Activated CD4-positive, alpha-beta T cell treated with anti-CD3 and anti-CD28 coated beads, Interleukin-10, Interleukin-2, amounts not matched to agents 100 ng/mL and 50 ng/mL, durations not matched to agents 16 hours and 8 hours (primary cell): ENCODE measurements around the gene RTF2.

Source experiments
- DNase-seq: peaks from one replicate; pipeline ENCODE4 v3.0.0-alpha.2; 2020

Gene RTF2

DNA sequence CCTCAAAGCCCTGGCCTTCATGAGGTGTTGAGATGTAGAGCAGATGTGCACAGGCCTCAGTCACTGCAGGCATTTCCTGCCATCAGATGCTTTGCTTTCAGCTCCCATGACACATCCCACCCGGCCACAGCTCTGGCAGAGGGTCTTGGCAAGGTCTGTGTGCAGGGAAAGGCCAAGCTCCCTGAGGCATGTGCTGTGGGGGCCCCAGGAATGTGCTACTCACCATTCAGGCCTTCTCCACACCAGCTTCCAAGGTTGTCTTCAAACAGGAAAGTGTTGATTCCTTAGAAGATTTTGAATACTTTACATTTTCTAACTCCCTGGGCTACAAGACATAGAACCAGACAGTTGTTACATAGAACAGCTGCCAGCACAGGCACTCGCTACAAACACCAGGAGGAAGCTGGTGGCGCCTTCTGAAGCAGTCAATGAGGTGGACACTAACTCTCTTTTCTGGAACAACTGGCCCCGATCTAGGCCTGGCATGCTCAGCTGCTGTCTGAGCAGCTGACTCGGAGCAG, 28.6 kb upstream of the RTF2 start:
- DNase-seq: no peak

DNA sequence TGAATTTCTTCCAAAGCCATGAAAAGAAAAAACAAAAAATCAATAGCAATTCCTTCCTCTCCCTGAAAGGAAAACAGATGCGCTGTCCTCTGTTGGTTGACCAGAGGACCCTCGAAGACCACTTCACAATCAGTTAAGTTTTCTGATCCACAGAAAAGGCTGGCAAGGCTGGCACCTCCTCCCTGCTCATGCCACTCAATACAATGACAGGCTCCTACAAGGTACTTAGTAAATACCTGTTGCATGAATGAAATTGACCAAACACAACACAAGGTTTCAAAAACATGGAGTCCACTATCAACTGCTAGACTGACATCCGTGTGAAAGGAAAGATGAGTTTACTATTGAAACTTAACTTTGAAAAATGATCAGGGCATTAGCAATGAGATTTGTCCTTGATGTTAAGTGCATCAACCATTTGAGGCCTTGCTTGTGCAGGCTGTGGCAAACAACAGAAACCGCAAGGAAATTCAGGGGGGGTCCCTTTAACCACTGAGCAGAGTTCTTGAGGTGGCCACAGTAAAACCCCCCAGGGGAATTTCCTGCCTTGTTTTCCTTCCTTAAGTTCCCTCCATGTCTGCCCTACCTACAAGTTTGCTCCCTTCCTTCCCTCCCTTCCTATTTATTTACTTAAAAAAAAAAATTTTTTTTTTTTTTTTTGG, 27.9 kb upstream of the RTF2 start:
- DNase-seq: peak; percentile 72

DNA sequence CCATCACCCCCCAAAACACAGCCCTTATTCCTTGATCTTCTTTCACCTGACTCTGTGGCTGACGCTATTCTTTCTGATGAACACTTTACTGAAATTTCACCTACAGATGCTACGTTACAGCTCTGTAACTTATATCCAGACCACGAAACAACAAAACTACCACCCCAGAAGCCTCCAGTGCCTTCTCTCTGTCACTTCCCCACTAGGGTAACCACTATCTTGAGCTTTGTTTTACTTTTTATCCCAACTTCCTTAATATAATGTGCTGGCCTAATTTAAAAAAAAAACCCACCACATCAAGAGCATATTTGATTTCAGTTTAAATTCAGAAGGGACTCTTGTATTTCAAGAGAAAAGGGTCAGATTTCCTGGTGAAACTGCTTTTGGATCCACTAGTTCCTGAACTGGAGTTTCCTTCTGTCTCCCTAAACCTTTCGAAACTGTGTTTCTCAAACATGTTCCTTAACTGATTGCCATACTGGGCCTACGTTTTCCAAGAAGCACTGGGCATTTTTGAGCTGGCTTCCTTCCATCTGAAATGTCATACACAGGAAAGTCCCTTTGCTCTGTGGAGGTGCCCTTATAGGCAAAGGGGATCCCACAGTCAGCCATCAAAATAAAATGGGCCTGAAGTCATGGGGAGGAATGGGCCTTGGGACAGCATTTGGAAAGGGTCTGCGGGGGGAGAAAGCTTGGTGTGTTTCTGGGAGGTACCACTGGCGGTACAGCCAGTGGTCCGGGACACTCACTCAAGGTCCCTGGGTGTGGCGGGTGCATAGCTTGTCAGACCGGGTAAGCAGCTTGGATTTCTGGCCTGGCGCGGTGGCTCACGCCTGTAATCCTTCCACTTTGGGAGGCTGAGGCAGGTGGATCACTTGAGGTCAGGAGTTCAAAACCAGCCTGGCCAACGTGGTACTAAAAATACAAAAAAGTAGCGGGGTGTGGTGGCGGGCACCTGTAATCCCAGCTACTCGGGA, 25.8 kb upstream of the RTF2 start:
- no peak for DNase-seq

DNA sequence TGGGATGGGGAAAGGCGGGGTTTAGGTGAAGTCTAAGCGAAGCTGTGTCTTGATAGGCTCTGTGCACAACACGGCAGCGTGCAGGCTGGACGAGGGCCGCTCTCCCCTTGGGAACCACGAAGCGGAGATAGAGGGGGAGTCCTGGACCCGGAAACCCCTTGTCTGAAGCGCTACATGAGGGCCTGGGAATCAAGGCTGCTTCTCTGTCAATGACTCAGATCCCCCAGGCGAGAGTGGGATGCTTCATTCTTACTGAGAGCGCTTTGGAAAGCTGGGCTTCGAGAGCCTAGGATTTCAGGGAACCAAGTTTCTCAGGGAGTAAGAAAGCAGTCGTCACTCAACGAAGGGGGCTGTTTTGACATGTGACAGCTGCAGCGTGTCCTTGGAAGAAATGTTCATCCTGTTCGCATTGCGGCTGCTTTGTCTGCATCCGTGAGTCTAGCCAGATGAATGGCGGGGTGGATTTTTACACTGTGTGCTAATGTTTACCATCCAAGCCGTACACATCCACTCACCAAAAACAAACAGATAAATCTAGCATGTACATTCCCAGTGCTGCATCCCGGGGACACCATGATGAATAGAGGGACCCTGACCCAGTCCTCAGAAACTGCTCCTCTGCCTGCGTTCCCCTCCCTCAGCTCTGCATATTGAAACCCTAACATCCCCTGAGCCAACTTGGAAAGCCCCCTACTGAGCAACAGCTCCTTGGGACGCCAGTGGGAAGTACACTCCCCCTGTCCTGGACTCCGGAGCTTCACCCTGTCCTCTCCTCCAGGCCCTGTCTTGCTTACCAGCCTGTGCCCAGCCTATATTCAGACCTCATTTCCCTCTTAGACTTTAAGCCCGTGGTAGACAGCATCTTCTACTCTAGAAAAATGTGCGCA, 24.5 kb upstream of the RTF2 start:
- no peak for DNase-seq

DNA sequence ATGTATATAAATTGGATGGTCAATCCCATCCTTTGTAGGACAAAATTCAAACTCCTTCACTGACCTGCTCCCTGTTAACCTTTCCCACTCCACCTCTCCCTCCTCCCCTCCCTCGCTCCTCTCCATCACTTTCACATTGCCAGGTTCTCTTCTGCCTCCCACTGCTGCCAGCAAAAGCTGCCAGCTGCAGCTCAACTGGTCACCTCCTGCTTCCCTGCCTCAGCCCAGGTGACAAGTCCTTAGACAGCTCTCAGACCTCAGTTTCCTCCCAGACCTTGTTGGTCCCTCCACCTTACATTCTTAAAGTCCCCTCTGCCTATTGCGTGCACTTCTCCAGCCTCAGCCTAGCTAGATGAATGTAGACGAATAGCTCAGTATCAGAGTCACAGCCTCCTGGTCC, 23.3 kb upstream of the RTF2 start:
- DNase-seq: no peak

DNA sequence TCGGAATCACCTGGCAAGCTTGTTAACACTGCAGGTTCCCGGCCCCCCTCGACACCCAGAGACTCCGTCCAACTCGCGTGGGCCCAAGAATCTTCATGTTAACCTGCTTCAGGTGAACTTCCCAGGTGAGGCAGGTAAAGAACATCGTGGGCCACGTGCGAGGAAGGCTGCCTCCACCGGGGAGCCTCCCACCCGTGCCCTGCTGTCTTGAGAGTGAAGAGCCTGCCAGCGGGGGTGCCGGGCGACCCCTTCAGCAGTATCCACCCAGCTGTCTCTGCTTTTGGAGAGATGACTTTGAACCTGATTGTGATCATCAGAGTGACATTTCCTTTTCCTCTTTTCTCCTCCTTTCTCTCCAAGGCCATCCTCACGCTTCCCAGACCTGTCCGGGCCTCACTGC, 22.9 kb upstream of the RTF2 start:
- no peak for DNase-seq

DNA sequence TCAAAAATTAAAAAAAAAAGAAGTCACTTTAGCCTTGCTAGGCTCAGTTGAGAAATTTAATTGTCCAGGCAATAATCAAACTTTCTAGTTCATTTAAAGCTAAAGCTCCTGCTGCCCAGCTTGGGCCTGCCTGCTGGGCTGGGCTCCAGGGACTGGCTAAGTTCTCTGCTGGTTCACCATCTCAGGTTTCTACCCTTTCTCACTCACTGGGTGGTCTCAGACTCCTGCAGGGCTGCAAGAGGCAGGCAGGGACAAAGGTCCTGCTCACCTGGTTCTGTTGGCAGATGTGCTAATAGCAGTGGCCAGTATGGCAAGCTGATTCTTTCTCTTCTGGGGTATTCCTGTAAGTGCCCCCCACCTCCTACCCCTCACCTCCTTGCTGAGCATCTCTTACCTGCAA, 21.2 kb upstream of the RTF2 start:
- no peak for DNase-seq

DNA sequence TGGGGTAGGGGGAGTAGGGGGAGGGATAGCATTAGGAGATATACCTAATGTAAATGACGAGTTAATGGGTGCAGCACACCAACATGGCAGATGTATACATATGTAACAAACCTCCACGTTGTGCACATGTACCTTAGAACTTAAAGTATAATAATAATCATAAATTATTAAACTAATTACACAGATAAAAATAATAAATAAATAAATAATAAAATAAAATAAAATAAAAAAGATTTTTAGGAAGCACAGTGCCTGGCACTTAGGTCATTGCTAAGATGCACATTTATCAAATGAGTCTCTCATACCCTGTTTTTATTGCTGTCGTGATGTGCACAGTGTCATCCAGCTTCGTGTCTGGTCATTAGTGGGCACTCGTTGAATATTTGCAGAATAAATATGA, 19.0 kb upstream of the RTF2 start:
- no peak for DNase-seq

DNA sequence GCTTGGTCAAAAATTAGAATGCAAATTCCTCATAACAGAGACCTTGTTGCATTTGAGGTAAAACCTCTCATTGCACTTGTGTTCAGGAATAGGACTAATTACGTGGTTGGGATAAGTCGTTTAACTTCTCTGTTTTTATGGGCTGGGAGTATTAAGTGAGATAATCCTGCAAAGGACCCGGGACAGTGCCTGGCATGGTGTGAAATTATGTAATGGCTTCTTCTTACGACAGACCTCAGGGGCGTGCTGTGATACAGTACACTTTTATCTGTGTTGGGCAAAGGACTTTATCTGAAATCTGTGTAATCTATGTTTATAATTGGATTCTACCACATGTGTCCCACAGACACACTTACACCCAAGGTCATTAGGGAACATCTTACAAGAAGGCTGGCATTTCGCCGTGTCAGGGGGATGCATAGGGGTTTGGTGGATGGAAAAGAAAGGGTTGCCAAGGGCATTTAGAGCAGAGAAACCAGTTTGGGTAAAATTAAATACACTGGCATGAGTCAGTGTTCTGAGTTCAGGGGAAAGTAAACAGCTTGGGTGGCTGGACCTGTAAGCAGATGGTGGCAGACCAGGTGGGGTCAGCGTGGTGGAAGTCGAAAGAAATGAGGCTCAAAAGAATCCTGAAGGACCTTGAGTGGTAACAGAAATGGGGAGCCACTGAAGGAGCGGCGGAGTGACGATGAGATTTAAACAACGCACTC, 17.2 kb upstream of the RTF2 start:
- DNase-seq: no peak

DNA sequence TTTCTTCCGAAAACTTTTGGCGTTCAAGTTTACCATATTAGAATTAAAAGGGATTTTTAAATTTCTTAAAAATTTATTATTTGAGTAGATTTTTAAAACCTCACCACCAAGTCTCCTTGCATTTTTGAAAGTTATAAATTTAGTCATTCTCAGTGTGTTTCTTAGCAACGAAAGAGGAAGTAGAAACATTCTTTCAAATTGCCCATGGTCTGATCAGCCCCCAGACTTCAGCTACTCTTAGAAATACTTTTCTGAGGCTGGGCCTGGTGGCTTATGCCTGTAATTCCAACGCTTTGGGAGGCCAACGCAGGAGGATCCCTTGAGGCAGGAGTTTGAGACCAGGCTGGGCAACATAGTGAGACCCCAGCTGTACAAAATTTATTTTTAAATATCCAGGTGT, 15.1 kb upstream of the RTF2 start:
- no peak for DNase-seq

DNA sequence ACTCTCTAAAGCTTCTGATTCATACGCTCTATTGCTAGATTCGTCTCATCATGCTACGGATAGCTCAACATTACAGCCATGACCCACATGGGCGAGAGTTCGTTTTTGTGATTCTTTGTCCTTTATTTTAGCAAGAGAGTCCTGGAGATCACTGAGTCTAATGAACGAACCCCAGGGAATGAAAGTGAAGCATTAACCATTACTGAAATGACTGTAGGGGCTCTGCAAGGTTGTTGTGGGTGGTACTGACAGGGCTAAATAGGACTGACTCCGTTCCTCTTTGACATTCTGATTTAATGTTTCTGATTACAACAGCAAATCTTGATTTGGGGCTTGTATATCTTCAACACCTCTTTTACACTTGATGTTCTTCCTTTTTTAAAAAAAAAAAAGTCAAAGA, 13.7 kb upstream of the RTF2 start:
- peak; percentile 65 for DNase-seq

DNA sequence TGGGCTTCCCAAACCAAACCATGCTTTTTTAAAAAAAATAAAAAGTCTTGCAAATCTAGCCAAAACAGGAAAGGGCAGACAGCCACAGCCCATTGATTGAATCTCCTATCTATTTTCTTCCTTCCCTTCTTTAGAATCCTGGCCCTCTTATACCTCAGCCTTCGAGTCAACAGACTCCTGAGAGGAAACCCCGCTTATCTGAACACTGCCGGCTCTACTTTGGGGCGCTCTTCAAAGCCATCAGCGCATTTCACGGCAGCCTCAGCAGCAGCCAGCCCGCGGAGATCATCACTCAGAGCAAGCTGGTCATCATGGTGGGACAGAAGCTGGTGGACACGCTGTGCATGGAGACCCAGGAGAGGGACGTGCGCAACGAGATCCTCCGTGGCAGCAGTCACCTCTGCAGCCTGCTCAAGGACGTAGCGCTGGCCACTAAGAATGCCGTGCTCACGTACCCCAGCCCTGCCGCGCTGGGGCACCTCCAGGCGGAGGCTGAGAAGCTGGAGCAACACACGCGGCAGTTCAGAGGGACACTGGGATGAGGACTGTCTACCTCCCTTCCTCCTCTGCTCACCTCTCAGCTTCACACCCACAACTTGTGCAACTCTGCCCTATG, 10.1 kb upstream of the RTF2 start:
- DNase-seq: no peak

DNA sequence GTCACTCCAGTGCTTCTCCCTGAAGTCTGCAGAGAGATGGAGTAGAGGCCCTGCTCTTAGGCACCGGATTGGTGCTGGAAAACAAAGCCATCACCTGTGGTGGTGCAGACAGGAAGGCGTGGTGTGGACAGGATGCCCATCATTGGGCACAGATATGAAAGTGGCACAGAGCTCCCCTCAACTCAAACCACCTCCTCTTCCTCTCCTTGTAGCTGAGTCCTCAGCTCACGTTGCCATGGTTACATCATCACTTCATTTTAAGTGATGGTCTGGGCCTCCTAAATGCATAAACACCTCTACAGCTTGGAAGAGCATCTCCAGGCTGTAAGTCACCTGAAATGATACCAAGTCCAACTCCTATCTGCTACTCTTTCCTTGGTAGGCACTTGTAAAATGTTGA, 8.0 kb upstream of the RTF2 start:
- peak; percentile 69 for DNase-seq

DNA sequence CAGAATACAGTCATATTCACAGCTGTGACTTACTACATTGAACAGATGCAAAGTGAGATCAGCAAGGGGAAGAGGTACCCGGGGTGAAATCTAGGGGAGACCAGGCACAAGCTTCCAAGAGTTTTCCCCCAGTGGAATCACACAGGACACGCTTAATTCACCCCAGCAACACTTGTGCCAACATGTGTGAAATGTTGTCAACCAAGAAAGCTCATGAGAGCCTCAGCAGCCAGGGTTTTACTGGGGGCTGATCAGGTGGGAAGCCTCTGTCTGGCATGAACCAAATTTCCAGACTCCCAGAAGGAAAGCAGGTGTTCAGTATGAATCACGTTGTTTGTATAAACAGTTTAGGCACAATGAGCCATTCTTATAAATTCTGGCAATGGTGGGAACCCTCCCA, 6.9 kb upstream of the RTF2 start:
- DNase-seq: no peak

DNA sequence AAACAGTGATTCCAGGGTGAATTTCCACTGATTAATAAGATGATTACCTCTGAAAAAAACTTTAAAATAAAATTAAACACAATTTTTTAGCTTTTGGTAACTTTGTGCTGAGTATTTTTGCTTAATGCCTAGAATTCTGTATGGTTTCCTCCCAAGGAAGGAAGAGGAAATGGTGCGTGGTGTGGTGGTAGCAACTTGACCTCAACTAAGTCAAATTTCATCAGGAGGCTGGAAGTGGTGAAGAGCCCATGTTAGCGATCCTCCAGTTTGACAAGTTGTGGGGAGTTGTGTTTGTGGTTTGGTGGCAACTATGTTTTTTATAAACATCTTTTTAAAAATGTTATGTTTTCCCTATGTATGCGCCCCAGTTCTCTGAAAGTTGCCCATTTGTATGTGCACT, 5.0 kb upstream of the RTF2 start:
- DNase-seq: peak; percentile 63

DNA sequence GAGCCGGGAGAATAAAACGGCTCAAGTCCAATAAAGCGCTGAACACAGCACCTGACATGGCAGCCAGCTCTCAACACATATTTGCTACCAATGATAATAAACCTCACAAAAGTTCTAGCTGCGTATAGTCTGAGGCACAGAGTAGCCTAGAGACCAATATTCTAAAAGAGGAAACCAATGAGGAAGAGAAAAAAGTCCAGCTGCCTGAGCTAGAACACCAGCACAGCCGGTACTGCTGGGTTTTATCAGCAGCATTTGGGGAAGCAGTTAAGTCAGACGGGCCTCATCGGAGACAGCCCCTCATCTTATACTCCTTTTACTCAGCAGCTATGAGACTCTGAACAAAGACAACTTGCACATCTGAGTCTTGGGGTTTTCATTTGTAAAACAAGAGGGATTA, 2.4 kb upstream of the RTF2 start:
- no peak for DNase-seq

DNA sequence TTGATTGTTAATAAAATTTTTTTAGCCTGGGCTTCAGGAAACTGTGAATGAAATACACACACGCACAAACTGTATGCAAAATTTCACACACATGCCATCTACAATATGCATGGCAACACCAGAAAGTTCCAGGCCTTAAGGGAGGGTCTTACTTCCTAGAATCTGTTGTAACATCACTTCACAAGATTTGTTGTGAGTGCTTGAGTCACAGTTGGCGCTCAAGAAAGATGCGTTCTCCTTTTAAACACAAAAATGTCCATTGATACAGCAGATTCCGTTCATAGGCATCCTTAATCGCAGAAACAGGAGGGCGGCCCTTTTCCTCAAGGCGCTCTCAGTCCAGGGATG, 485 bp upstream of the RTF2 start:
- DNase-seq: no peak

DNA sequence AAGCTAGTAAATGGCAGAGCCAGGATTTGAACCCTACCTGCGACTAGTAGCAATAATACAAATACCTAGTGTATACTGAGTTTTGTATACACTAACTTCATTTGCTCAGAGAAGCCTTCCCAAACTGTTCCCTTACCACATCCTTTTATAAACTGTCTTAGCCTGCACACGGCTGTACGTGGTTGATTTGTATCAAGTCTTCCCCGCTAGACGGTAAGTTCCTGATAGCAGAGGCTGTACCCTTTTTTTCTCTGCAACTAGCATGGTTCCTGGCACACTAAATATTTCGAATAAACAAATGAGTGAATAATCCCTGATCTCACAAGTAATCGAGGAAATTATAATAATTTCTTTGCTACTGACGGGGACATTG, 636 bp downstream of the RTF2 start:
- DNase-seq: no peak

DNA sequence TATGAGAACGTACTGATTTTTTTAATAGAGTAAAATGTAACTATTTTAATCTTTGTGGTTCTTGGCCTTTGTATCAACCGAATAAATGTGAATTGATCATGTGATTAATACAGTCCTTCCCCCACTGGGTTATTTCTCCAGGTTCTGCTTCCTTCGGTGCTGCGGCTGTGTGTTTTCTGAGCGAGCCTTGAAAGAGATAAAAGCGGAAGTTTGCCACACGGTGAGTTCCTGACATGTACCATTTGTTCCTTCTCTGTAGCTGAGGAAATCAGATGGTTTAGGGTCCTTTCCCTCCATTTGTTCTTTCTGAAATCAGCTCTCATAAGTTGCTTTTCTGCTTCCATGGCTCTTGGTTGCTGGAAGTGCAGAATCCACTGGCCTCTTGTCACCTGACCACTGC, 15.5 kb downstream of the RTF2 start:
- no peak for DNase-seq

DNA sequence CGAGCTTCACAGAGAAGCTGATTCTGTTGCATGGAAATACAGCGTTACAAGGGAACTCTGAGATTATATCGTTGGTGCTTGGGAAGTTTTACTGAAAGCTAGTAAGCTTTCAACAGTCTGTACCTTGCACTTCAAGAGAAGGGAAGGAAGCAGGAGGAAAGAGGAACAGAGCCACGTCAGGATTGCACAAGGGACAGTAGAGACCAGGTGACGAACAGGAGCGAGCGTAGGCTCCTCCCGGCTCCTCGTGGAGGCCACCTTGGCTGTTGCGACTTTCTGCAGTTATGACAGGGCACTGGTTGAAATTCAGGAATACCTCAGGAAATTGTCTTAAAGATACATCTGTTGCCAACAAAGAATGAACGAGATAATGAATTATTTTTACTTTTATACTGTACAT, 18.8 kb downstream of the RTF2 start:
- DNase-seq: no peak

DNA sequence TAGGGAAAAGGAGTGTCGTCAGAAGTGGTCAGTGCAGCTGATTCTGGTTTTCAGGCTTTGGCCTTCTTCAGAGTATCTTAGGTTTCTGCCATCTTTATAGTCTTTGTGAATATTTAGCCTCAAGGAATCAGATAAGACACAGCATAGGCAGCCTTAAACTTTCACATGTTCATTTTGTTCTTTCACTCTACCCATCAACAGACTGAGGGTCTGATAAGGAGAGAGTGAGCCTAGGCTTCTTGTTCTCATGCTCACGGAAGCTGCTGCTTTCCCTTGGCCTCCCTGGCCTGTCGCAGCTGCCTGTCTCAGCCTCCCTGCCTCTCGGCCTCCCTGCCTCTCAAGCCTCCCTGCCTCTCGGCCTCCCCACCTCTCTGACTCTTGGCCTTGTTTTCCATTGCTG, 20.1 kb downstream of the RTF2 start:
- no peak for DNase-seq

DNA sequence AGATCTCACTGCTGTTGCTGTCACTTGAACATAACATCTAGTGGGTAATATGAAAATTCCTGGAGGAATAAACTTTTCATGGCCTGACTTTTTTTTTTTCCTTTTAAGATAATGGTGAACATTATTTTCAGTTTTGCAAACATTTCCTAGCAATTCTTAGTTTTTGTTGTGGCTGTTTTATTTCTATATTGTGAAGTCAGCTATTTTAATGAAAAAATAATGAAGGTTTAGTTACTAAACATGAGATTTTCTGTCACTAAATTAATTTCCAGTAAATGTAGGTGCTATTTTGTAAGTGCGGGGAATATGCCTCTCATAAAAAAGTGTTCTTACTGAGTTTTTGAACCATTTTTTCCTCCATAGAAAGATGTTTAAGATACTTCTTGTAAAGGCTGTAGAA, 32.7 kb downstream of the RTF2 start:
- DNase-seq: no peak
